GM23338 (cell line): ENCODE results near the gene CDH18. TPM values are rescaled to one million over a fixed set of nuclear protein-coding genes. Genes with fewer than 3 reads are reported as not detected.

ENCODE experiments used
- ATAC-seq: fragments of 200-7000 bp; cut with Tn5 transposase; 3 replicates; pipeline ENCODE4 v1.9.1; 2020
- DNase-seq: peaks from one replicate; pipeline ENCODE4 v3.0.0-alpha.2; 2015; ENCODE audit warnings: low spot score
- H2AFZ ChIP-seq: fragments of 200-600 bp; sonication (generic); 2 replicates; pipeline ENCODE4 v1.8.0; 2016; ENCODE audit warnings: antibody characterized with exemption, mild to moderate bottlenecking, moderate library complexity
- H3F3A ChIP-seq: fragments of 200-600 bp; sonication (generic); replicated peaks from 2 replicates; pipeline ENCODE4 v1.8.0; 2017; ENCODE audit warnings: antibody characterized with exemption, mixed run types, low read depth
- H3K27ac ChIP-seq: fragments of 200-600 bp; sonication (generic); 2 replicates; pipeline ENCODE4 v1.6.1; 2016; ENCODE audit warnings: low read depth
- H3K27me3 ChIP-seq: fragments of 200-600 bp; sonication (generic); 2 replicates; pipeline ENCODE4 v1.8.0; 2016; ENCODE audit warnings: mild to moderate bottlenecking, mixed run types, moderate library complexity; ENCODE audit not compliant: insufficient read depth
- H3K36me3 ChIP-seq: fragments of 200-600 bp; sonication (generic); 2 replicates; pipeline ENCODE4 v1.8.0; 2016; ENCODE audit warnings: mild to moderate bottlenecking; ENCODE audit not compliant: insufficient read depth
- H3K4me1 ChIP-seq: fragments of 200-600 bp; sonication (generic); 2 replicates; pipeline ENCODE4 v1.8.0; 2016; ENCODE audit warnings: mild to moderate bottlenecking, moderate library complexity; ENCODE audit not compliant: insufficient read depth
- H3K4me2 ChIP-seq: fragments of 200-600 bp; sonication (generic); 2 replicates; pipeline ENCODE4 v1.7.1; 2017; ENCODE audit warnings: mixed run types
- H3K4me3 ChIP-seq: fragments of 200-600 bp; sonication (generic); 2 replicates; pipeline ENCODE4 v1.6.1; 2016; ENCODE audit warnings: mixed run types
- H3K79me2 ChIP-seq: fragments of 200-600 bp; sonication (generic); replicated peaks from 2 replicates; pipeline ENCODE4 v1.8.0; 2017; ENCODE audit warnings: mild to moderate bottlenecking; ENCODE audit not compliant: insufficient read depth
- H3K9me2 ChIP-seq: fragments of 200-600 bp; sonication (generic); 2 replicates; pipeline ENCODE4 v1.8.0; 2017; ENCODE audit not compliant: insufficient read depth
- H4K20me1 ChIP-seq: fragments of 200-600 bp; sonication (generic); replicated peaks from 2 replicates; pipeline ENCODE4 v1.8.0; 2017; ENCODE audit warnings: mild to moderate bottlenecking; ENCODE audit not compliant: insufficient read depth
- H3K27ac Mint-ChIP-seq: 2 replicates; pipeline ENCODE4 v1.8.0; 2020; ENCODE audit warnings: inconsistent platforms, mild to moderate bottlenecking, moderate library complexity, mixed read lengths
- H3K27me3 Mint-ChIP-seq: 3 replicates; pipeline ENCODE4 v1.8.0; 2022; ENCODE audit warnings: low read depth, mild to moderate bottlenecking, moderate library complexity, mixed read lengths, inconsistent platforms; ENCODE audit not compliant: insufficient read depth, poor library complexity
- H3K36me3 Mint-ChIP-seq: 3 replicates; pipeline ENCODE4 v1.8.0; 2021; ENCODE audit warnings: low read depth, mild to moderate bottlenecking, inconsistent platforms, moderate library complexity, mixed read lengths
- H3K4me1 Mint-ChIP-seq: 3 replicates; pipeline ENCODE4 v1.8.0; 2020; ENCODE audit warnings: mild to moderate bottlenecking, inconsistent platforms, mixed read lengths
- H3K4me3 Mint-ChIP-seq: 3 replicates; pipeline ENCODE4 v1.8.0; 2021; ENCODE audit warnings: moderate library complexity, mild to moderate bottlenecking, inconsistent platforms, mixed read lengths
- H3K9me3 Mint-ChIP-seq: 3 replicates; pipeline ENCODE4 v1.8.0; 2020; ENCODE audit warnings: moderate library complexity, mild to moderate bottlenecking, inconsistent platforms, mixed read lengths
- CREB1 ChIP-seq: fragments of 250-450 bp; sonication (Bioruptor Pico); IDR thresholded peaks from 2 replicates; pipeline ENCODE4 v1.5.0; 2020; ENCODE audit warnings: low read depth, mild to moderate bottlenecking, moderate library complexity
- CTCF ChIP-seq, 2 experiments: fragments of 200-600 bp in 1 of 2; sonication (generic) in 1 of 2; conservative IDR thresholded peaks; 2 replicates each; pipeline versions ENCODE4 v1.5.1 to v1.6.1; 2016 to 2017; ENCODE audit warnings: antibody characterized with exemption in 2 of 2, low read depth in 2 of 2, mild to moderate bottlenecking in 2 of 2, moderate library complexity in 1 of 2
- ETS1 ChIP-seq: IDR thresholded peaks from 2 replicates; pipeline ENCODE4 v1.6.1; 2016; ENCODE audit warnings: antibody characterized with exemption
- EZH2 ChIP-seq: fragments of 200-600 bp; sonication (generic); IDR thresholded peaks from one replicate; pipeline ENCODE4 v1.8.0; 2017; ENCODE audit warnings: antibody characterized with exemption, mild to moderate bottlenecking, low read depth; ENCODE audit not compliant: unreplicated experiment
- EZH2phosphoT487 ChIP-seq: fragments of 200-600 bp; sonication (generic); IDR thresholded peaks from one replicate; pipeline ENCODE4 v1.8.1; 2018; ENCODE audit warnings: antibody characterized with exemption; ENCODE audit not compliant: unreplicated experiment
- JUNB ChIP-seq: IDR thresholded peaks from one replicate; pipeline ENCODE4 v1.6.1; 2016; ENCODE audit warnings: antibody characterized with exemption; ENCODE audit not compliant: unreplicated experiment
- NANOG ChIP-seq: IDR thresholded peaks from 2 replicates; pipeline ENCODE4 v1.6.1; 2016; ENCODE audit warnings: antibody characterized with exemption, borderline replicate concordance
- POLR2AphosphoS5 ChIP-seq: IDR thresholded peaks from 2 replicates; pipeline ENCODE4 v1.6.1; 2016; ENCODE audit warnings: antibody characterized with exemption, low read depth
- STAT1 ChIP-seq: IDR thresholded peaks from one replicate; pipeline ENCODE4 v1.6.1; 2016; ENCODE audit warnings: antibody characterized with exemption; ENCODE audit not compliant: unreplicated experiment
- ZNF114 ChIP-seq: fragments of 250-450 bp; sonication (Bioruptor Pico); IDR thresholded peaks from 2 replicates; pipeline ENCODE4 v1.5.0; 2020; ENCODE audit warnings: mild to moderate bottlenecking, moderate library complexity
- ZNF331 ChIP-seq: fragments of 250-450 bp; sonication (Bioruptor Pico); IDR thresholded peaks from 2 replicates; pipeline ENCODE4 v1.5.0; 2020; ENCODE audit warnings: low read depth, mild to moderate bottlenecking, moderate library complexity
- polyA plus RNA-seq: library from polyadenylated mRNA; unstranded; fragments of >200 nt; fragmentation: Nextera tagmentation; extraction: Ambion mirVana; gene quantifications from 2 replicates; pipeline ENCODE4 v1.2.1, GENCODE V29; 2016
- total RNA-seq: library from RNA; depleted of rRNA; stranded (reverse); fragments of >200 nt; shearing (Covaris generic); gene quantifications from 2 replicates; pipeline ENCODE4 v1.2.3, GENCODE V29; 2014
- TF ChIP-seq, protein P1 (sequence below): IDR thresholded peaks from one replicate; pipeline ENCODE4 v1.6.1; 2018; ENCODE audit warnings: antibody characterized with exemption; ENCODE audit not compliant: unreplicated experiment
- TF ChIP-seq, protein P2 (sequence below): fragments of 250-450 bp; sonication (Bioruptor Pico); IDR thresholded peaks from 2 replicates; pipeline ENCODE4 v1.5.0; 2020; ENCODE audit warnings: mild to moderate bottlenecking, moderate library complexity

CDH18 gene
- total and polyA plus RNA-seq, 2 experiments from 2014 or later = 1.3 TPM; not detected in 1

- Histone ChIP-seq H2AFZ (no peak overlapping the region), H3K36me3 (no peaks in the 10 kb centered on the region), H3K27me3 (0 out of 2 replicates have a peak, but pooled peaks cover 3% of the 10 kb centered on the region), H3K4me1 (peaks cover 32% of the 10 kb centered on the region), H4K20me1 (no peaks in the 10 kb centered on the region), H3F3A (no peaks in the 10 kb centered on the region), H3K4me2 (peak overlapping the region; percentile 37), H3K9me2 (no peaks in the 10 kb centered on the region), H3K27ac (no peak overlapping the region), H3K4me3 (peak overlapping the region; percentile 13), H3K79me2 (no peaks in the 10 kb centered on the region)
- H3K36me3 Mint-ChIP-seq = no peaks in the 10 kb centered on the region
- H3K27ac Mint-ChIP-seq = no peak overlapping the region
- no peaks in the 10 kb centered on the region for H3K9me3 Mint-ChIP-seq
- no peaks in the 10 kb centered on the region for H3K27me3 Mint-ChIP-seq
- TF ChIP-seq CTCF (conservative IDR thresholded peaks at IDR 0.05; ENCODE audit: low read depth in 2 of 2) = no peak
- TF ChIP-seq ZNF331 (CRISPR knock-in tag) = no peak
- TF ChIP-seq CREB1 = no peak
- TF ChIP-seq STAT1 = no peak
- TF ChIP-seq, protein P1, sequence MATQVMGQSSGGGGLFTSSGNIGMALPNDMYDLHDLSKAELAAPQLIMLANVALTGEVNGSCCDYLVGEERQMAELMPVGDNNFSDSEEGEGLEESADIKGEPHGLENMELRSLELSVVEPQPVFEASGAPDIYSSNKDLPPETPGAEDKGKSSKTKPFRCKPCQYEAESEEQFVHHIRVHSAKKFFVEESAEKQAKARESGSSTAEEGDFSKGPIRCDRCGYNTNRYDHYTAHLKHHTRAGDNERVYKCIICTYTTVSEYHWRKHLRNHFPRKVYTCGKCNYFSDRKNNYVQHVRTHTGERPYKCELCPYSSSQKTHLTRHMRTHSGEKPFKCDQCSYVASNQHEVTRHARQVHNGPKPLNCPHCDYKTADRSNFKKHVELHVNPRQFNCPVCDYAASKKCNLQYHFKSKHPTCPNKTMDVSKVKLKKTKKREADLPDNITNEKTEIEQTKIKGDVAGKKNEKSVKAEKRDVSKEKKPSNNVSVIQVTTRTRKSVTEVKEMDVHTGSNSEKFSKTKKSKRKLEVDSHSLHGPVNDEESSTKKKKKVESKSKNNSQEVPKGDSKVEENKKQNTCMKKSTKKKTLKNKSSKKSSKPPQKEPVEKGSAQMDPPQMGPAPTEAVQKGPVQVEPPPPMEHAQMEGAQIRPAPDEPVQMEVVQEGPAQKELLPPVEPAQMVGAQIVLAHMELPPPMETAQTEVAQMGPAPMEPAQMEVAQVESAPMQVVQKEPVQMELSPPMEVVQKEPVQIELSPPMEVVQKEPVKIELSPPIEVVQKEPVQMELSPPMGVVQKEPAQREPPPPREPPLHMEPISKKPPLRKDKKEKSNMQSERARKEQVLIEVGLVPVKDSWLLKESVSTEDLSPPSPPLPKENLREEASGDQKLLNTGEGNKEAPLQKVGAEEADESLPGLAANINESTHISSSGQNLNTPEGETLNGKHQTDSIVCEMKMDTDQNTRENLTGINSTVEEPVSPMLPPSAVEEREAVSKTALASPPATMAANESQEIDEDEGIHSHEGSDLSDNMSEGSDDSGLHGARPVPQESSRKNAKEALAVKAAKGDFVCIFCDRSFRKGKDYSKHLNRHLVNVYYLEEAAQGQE = no peak
- peak; percentile 90 for TF ChIP-seq NANOG
- 0 out of 2 replicates have a peak, but pooled peaks have one; percentile 29 for TF ChIP-seq ETS1
- TF ChIP-seq EZH2phosphoT487 = no peak
- TF ChIP-seq POLR2AphosphoS5 = no peak
- TF ChIP-seq EZH2 = no peak
- TF ChIP-seq ZNF114 (CRISPR knock-in tag) = no peak
- TF ChIP-seq JUNB = no peak
- TF ChIP-seq, protein P2, sequence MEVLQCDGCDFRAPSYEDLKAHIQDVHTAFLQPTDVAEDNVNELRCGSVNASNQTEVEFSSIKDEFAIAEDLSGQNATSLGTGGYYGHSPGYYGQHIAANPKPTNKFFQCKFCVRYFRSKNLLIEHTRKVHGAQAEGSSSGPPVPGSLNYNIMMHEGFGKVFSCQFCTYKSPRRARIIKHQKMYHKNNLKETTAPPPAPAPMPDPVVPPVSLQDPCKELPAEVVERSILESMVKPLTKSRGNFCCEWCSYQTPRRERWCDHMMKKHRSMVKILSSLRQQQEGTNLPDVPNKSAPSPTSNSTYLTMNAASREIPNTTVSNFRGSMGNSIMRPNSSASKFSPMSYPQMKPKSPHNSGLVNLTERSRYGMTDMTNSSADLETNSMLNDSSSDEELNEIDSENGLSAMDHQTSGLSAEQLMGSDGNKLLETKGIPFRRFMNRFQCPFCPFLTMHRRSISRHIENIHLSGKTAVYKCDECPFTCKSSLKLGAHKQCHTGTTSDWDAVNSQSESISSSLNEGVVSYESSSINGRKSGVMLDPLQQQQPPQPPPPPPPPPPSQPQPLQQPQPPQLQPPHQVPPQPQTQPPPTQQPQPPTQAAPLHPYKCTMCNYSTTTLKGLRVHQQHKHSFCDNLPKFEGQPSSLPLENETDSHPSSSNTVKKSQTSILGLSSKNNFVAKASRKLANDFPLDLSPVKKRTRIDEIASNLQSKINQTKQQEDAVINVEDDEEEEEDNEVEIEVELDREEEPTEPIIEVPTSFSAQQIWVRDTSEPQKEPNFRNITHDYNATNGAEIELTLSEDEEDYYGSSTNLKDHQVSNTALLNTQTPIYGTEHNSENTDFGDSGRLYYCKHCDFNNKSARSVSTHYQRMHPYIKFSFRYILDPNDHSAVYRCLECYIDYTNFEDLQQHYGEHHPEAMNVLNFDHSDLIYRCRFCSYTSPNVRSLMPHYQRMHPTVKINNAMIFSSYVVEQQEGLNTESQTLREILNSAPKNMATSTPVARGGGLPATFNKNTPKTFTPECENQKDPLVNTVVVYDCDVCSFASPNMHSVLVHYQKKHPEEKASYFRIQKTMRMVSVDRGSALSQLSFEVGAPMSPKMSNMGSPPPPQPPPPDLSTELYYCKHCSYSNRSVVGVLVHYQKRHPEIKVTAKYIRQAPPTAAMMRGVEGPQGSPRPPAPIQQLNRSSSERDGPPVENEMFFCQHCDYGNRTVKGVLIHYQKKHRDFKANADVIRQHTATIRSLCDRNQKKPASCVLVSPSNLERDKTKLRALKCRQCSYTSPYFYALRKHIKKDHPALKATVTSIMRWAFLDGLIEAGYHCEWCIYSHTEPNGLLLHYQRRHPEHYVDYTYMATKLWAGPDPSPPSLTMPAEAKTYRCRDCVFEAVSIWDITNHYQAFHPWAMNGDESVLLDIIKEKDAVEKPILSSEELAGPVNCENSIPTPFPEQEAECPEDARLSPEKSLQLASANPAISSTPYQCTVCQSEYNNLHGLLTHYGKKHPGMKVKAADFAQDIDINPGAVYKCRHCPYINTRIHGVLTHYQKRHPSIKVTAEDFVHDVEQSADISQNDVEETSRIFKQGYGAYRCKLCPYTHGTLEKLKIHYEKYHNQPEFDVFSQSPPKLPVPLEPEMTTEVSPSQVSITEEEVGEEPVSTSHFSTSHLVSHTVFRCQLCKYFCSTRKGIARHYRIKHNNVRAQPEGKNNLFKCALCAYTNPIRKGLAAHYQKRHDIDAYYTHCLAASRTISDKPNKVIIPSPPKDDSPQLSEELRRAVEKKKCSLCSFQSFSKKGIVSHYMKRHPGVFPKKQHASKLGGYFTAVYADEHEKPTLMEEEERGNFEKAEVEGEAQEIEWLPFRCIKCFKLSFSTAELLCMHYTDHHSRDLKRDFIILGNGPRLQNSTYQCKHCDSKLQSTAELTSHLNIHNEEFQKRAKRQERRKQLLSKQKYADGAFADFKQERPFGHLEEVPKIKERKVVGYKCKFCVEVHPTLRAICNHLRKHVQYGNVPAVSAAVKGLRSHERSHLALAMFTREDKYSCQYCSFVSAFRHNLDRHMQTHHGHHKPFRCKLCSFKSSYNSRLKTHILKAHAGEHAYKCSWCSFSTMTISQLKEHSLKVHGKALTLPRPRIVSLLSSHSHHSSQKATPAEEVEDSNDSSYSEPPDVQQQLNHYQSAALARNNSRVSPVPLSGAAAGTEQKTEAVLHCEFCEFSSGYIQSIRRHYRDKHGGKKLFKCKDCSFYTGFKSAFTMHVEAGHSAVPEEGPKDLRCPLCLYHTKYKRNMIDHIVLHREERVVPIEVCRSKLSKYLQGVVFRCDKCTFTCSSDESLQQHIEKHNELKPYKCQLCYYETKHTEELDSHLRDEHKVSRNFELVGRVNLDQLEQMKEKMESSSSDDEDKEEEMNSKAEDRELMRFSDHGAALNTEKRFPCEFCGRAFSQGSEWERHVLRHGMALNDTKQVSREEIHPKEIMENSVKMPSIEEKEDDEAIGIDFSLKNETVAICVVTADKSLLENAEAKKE (CRISPR knock-in tag) = no peak
- ATAC-seq = peak; percentile 93
- H3K4me3 Mint-ChIP-seq = peak overlapping the region; percentile 45
- DNase-seq = peak; percentile 78
- H3K4me1 Mint-ChIP-seq = peaks cover 38% of the 10 kb centered on the region
Measured at GRCh38 chr5:19880859-19881436, 107.1 kb downstream of the CDH18 start.
